Stomach (tissue), 9 donors: ENCODE measurements around the gene CD164L2. TPM values are rescaled to one million over a fixed set of nuclear protein-coding genes. Genes with fewer than 3 reads are reported as not detected.
"Not testable (repeated sequence)": the region's sequence is repeated elsewhere in the genome, so short reads cannot be mapped to it uniquely, and the experiment has no call there.

Experiments used
- DNase-seq, 2 donors: peaks; one replicate each; pipeline versions ENCODE4 v3.0.0 to v3.0.0-alpha.2; 2013 to 2019
- H3K27ac ChIP-seq, 5 donors: fragments of 200-600 bp in 4 of 5; sonication (generic) in 4 of 5; one replicate each; pipeline ENCODE4 v1.5.1; 2013 to 2019; ENCODE audit warnings: mild to moderate bottlenecking in 1 of 5, moderate library complexity in 1 of 5
- H3K27me3 ChIP-seq, 3 donors: fragments of 200-600 bp; sonication (generic); one replicate each; pipeline ENCODE4 v1.5.1; 2017 to 2019; ENCODE audit warnings: mixed run types in 1 of 3
- H3K36me3 ChIP-seq, 4 donors: fragments of 200-600 bp; sonication (generic); 1 replicate in 3 of 4; 2 replicates in 1 of 4; pipeline ENCODE4 v1.5.1; 2016 to 2019
- H3K4me1 ChIP-seq, 4 donors: fragments of 200-600 bp; sonication (generic); one replicate each; pipeline ENCODE4 v1.5.1; 2016 to 2019
- H3K4me3 ChIP-seq, 4 donors: fragments of 200-600 bp; sonication (generic) in 3 of 4; one replicate each; pipeline ENCODE4 v1.5.1; 2016 to 2019; ENCODE audit warnings: mild to moderate bottlenecking in 1 of 4
- H3K9me3 ChIP-seq, 4 donors: fragments of 200-600 bp; sonication (generic); one replicate each; pipeline ENCODE4 v1.5.1; 2016 to 2019
- EP300 ChIP-seq: sonication (generic); formaldehyde crosslinking; IDR thresholded peaks from one replicate; pipeline ENCODE4 v1.6.1; 2017; ENCODE audit warnings: antibody characterized with exemption
- POLR2A ChIP-seq, 4 donors: fragments of 450-650 bp; IDR thresholded peaks; one replicate each; pipeline ENCODE4 v1.6.1; 2016; ENCODE audit warnings: antibody characterized with exemption in 4 of 4, control low read depth in 2 of 4, mild to moderate bottlenecking in 1 of 4, moderate library complexity in 1 of 4
- POLR2AphosphoS5 ChIP-seq, 3 donors: sonication (generic); formaldehyde crosslinking; IDR thresholded peaks; one replicate each; pipeline ENCODE4 v1.6.1; 2016; ENCODE audit warnings: antibody characterized with exemption in 3 of 3
- WGBS, 5 donors: extraction: QIAGEN DNeasy Blood & Tissue Kit in 3 of 5; methylation state at CpG; one replicate each; pipeline versions ENCODE4 v1.1.5 to v1.1.7; 2013 to 2018; 5-methylcytosine and 5-hydroxymethylcytosine counted together
- intact Hi-C: fragments of 100-400 bp; cut with DNase I; formaldehyde crosslinking; loops from one replicate; pipeline ENCODE4 v1.15.1; 2023; ENCODE audit warnings: low total_unique reads
- polyA plus RNA-seq, 3 donors: library from polyadenylated mRNA; stranded (reverse); fragments of 200-250 nt; gene quantifications; one replicate each; pipeline ENCODE4 v1.2.3, GENCODE V29; 2013
- total RNA-seq, 5 donors: library from RNA; depleted of rRNA; stranded (reverse); fragments of >200 nt; gene quantifications; one replicate each; pipeline versions ENCODE4 v1.1.0 to v1.2.3, GENCODE V29; 2014 to 2016
- TF ChIP-seq, protein P1 (sequence below), 7 experiments: fragments of 450-650 bp in 4 of 7; fragments of 200-600 bp in 3 of 7; sonication (generic) in 3 of 7; IDR thresholded peaks; one replicate each; pipeline ENCODE4 v1.5.1; 2016 to 2019; ENCODE audit warnings: antibody characterized with exemption in 7 of 7, control low read depth in 2 of 7, mild to moderate bottlenecking in 1 of 7
- donor health status: healthy with polysubstance abuse.
- donor health status: Bipolar disorder and iron deficiency.
- donor health status: healthy.

Gene CD164L2
- total and polyA plus RNA-seq, 8 donors = 1.5 to 8.7 TPM; not detected in 6

DNA sequence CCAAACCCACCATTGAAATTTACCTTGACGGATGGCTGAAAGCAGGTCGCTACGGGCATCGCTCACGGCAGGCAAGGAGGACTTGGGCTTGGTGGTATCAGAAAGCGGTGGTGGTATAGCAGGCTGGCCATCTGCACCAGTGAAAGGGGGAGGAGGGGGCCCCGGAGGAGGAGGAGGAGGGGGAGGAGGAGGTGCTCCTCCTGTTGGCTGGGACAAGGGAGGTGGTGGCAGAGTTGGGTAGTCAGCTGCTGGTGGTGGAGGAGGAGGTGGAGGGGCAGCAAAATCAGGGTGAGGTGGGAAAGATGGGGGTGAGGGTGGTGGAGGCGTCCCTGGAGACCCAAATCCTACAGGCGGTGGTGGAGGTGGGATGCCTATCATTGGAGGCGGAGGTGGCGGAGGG is 26.5 kb upstream of the CD164L2 start:
- H3K9me3 ChIP-seq = no peaks in the 10 kb centered on the region
- no peaks in the 10 kb centered on the region for H3K27me3 ChIP-seq
- H3K4me1 ChIP-seq = peaks cover 0 to 35% (median 21%) of the 10 kb centered on the region in 4 donors
- intact Hi-C loops = no loop called here
- no peak overlapping the region for H3K4me3 ChIP-seq
- WGBS, 5 donors = 91 to 97% (median 95%) methylated on average over 10 to 11 of the region's 11 CpGs
- H3K36me3 ChIP-seq = peaks cover 85 to 94% (median 89%) of the 10 kb centered on the region in 4 donors
- DNase-seq = no peak
- TF ChIP-seq EP300 = no peak
- no peak overlapping the region for H3K27ac ChIP-seq

DNA sequence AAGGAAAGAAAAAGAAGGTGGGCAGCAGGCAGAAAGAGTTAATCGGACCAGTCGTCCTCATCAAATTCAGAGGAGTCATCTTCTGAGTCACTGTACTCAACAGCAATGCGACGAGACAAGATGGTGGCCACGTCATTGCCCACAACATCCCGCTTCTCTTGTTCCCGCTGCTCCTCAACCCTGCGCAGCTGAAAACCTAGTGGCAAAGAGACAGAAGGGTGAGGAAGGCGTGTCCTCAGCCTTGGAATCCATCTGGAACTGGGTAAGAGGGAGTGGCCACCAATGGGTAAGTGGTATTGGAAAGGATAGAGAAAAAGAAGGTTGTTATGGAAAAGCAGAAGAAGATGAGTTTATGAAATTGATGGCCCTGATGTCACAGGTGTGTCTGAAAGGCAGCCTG is 25.0 kb upstream of the CD164L2 start:
- H3K27me3 ChIP-seq = no peaks in the 10 kb centered on the region
- DNase-seq = no peak
- H3K4me1 ChIP-seq = peaks cover 10 to 46% (median 34%) of the 10 kb centered on the region in 4 donors
- WGBS, 5 donors = 90 to 96% (median 95%) methylated on average over 9 of the region's 9 CpGs
- no peak overlapping the region for H3K27ac ChIP-seq
- intact Hi-C loops = no loop called here
- H3K36me3 ChIP-seq = peaks cover 70 to 88% (median 80%) of the 10 kb centered on the region in 4 donors
- H3K9me3 ChIP-seq = no peaks in the 10 kb centered on the region
- TF ChIP-seq EP300 (no peak), POLR2AphosphoS5 (IDR thresholded peaks at IDR 0.05) (no peak), POLR2A (IDR thresholded peaks at IDR 0.05) (no peak)
- TF ChIP-seq, protein P1, sequence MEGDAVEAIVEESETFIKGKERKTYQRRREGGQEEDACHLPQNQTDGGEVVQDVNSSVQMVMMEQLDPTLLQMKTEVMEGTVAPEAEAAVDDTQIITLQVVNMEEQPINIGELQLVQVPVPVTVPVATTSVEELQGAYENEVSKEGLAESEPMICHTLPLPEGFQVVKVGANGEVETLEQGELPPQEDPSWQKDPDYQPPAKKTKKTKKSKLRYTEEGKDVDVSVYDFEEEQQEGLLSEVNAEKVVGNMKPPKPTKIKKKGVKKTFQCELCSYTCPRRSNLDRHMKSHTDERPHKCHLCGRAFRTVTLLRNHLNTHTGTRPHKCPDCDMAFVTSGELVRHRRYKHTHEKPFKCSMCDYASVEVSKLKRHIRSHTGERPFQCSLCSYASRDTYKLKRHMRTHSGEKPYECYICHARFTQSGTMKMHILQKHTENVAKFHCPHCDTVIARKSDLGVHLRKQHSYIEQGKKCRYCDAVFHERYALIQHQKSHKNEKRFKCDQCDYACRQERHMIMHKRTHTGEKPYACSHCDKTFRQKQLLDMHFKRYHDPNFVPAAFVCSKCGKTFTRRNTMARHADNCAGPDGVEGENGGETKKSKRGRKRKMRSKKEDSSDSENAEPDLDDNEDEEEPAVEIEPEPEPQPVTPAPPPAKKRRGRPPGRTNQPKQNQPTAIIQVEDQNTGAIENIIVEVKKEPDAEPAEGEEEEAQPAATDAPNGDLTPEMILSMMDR (IDR thresholded peaks at IDR 0.05) = no peak
- H3K4me3 ChIP-seq = no peak overlapping the region

DNA sequence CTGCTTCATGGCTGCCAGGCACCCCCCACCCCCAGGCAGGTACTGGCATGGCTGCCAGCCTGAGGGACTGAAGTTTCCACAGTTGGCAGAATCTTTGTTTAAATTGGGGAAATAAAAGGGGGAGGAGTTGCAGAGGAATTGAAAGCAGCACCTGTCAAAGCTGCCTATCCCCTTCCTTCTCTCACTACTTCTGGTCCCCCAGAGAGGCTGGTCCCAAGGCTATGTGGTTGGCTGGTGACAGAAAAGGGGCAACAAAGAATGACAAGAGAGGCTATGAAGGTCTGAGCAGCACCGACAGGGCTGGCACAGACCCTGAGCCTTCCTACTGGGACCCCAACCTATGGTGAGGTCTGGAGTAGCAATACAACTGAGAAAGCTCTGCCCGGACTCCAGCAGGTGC is 23.7 kb upstream of the CD164L2 start:
- DNase-seq, H3K4me3 ChIP-seq, intact Hi-C loops, H3K9me3 ChIP-seq, H3K27me3 ChIP-seq: not testable (repeated sequence)
- H3K4me1 ChIP-seq = peaks cover 23 to 59% (median 47%) of the 10 kb centered on the region in 4 donors
- H3K36me3 ChIP-seq = peaks cover 56 to 75% (median 66%) of the 10 kb centered on the region in 4 donors
- H3K27ac ChIP-seq = peak overlapping the region in 4 of 5 donors; percentile 17 to 83 (median 62)
- 71 to 100% (median 80%) methylated on average over 2 of the region's 2 CpGs for WGBS, 5 donors

DNA sequence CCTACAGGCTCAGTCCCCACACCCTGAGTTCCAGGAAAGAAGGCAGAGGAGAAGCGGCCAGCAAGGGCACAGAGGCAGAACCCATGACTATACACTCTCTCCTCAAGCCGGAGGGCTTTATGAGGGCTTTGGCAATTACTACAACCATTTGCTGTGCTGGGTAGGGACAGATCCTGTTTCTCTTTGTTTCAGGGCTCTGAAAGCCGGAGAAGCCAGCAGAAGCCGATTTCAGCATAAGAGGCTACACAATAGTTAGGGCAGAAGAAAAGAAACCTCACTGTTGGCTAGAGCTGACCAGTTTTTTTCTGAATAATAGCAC is 23.2 kb upstream of the CD164L2 start:
- TF ChIP-seq, protein P1 (IDR thresholded peaks at IDR 0.05) = no peak
- no peak for TF ChIP-seq EP300
- no peak for TF ChIP-seq POLR2AphosphoS5 (IDR thresholded peaks at IDR 0.05)
- TF ChIP-seq POLR2A (IDR thresholded peaks at IDR 0.05) = no peak
- peaks cover 52 to 70% (median 62%) of the 10 kb centered on the region in 4 donors for H3K36me3 ChIP-seq
- no peak overlapping the region for H3K4me3 ChIP-seq
- 37 to 62% (median 58%) methylated on average over 4 of the region's 4 CpGs for WGBS, 5 donors
- DNase-seq = no peak
- H3K27ac ChIP-seq = peak overlapping the region; percentile 3 to 83 (median 48)
- no peaks in the 10 kb centered on the region for H3K9me3 ChIP-seq
- H3K4me1 ChIP-seq = peaks cover 27 to 64% (median 51%) of the 10 kb centered on the region in 4 donors
- no peaks in the 10 kb centered on the region for H3K27me3 ChIP-seq
- intact Hi-C loops = no loop called here

DNA sequence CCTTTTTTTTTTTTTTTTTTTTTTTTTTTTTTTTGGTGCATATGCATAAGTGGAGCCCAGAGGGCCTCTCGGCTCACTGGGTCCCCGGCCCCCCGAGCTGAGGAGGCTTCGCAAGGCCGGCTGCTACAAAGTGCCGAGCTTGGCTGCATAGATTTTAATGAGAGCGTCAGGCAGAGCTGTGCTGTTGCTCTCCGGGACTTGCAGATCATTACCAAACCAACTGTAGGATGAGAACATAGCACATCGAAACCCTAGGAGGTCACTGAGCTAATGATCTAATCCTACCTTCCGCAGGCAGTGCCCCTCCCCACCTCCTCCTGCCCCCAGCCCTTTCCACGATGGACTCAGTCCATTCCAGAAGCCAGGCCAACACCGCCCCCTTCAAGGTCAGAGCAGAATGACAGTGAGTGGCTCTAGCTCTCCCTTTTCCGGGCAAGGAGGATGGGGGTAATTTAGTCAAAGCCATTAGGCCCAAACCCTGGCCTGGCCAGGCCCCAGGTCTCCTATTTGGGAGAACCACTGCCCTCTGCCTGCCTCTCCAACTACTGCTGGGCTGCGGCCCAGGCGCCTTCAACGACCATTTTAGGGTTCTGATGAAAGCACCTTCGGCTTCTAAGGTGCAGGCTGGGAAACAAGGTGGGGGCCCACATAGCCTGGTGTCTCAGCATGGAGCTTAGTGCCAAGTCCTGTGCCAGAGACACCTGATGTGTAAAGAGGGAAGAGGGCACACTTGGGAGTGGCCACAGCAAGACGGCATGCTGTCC is 22.6 kb upstream of the CD164L2 start:
- intact Hi-C loops, DNase-seq, H3K27me3 ChIP-seq, H3K4me3 ChIP-seq, H3K9me3 ChIP-seq: not testable (repeated sequence)
- peaks cover 28 to 69% (median 54%) of the 10 kb centered on the region in 4 donors for H3K4me1 ChIP-seq
- peak overlapping the region; percentile 3 to 83 (median 76) for H3K27ac ChIP-seq
- peaks cover 46 to 64% (median 56%) of the 10 kb centered on the region in 4 donors for H3K36me3 ChIP-seq
- 57 to 86% (median 77%) methylated on average over 10 to 17 of the region's 18 CpGs for WGBS, 5 donors

DNA sequence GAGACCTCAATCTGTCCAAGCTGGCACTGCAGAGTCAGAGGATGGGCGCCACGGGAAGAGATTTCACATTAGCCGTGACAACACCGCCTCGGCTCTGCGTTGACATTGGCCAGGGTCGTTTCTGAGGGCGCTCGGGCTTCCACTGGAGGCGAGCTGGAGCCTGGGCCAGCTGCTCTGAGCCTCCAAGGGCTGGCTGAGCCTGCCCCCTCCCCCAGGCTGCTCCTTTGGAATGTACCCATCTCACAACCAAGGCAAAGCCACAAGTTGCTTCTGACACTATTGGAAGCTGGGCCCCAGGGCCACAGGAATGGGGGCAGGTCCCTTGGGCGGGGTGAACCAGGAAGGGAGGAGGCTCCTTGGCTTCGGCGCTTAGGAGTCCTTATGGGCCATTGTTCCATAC is 21.9 kb upstream of the CD164L2 start:
- 60 to 70% (median 68%) methylated on average over 6 to 13 of the region's 13 CpGs for WGBS, 5 donors

More for the DNA sequence above, 21.9 kb upstream of the CD164L2 start:
- peaks cover 33 to 76% (median 58%) of the 10 kb centered on the region in 4 donors for H3K4me1 ChIP-seq
- no peaks in the 10 kb centered on the region for H3K9me3 ChIP-seq
- no peak overlapping the region for H3K4me3 ChIP-seq
- no peak for TF ChIP-seq EP300
- TF ChIP-seq POLR2A (IDR thresholded peaks at IDR 0.05) = no peak
- TF ChIP-seq, protein P1 (IDR thresholded peaks at IDR 0.05) = no peak
- no peak for TF ChIP-seq POLR2AphosphoS5 (IDR thresholded peaks at IDR 0.05)
- H3K36me3 ChIP-seq = peaks cover 40 to 57% (median 49%) of the 10 kb centered on the region in 4 donors
- intact Hi-C loops = no loop called here
- H3K27me3 ChIP-seq = no peaks in the 10 kb centered on the region
- peak overlapping the region; percentile 19 to 83 (median 76) for H3K27ac ChIP-seq
- peak in 1 of 2 donors; percentile 59 for DNase-seq
